GM12878 (cell line): ENCODE measurements around the gene VCL. TPM values are rescaled to one million over a fixed set of nuclear protein-coding genes. Genes with fewer than 3 reads are reported as not detected.

Experiments
- ATAC-seq: fragments of 200-7000 bp; cut with Tn5 transposase; 3 replicates; pipeline ENCODE4 v1.9.1; 2020; ENCODE audit warnings: mild to moderate bottlenecking, moderate library complexity
- BruUV-seq: library from RNA; stranded (reverse); fragments of 400-500 nt; replicated peaks from 2 replicates; lab custom pipeline; 2021; lab: Mats Ljungman, UMichigan
- CTCF ChIA-PET: fragments of 300-600 bp; sonication (Branson Sonifier 250); formaldehyde crosslinking; extraction: SDS; loops from one replicate; lab custom pipeline; 2021; ENCODE audit warnings: inconsistent platforms; lab: Yijun Ruan, JAX
- POLR2A ChIA-PET: fragments of 350-600 bp; formaldehyde crosslinking; extraction: SDS; loops from one replicate; lab custom pipeline; 2021; ENCODE audit warnings: inconsistent platforms; lab: Charles Lee
- RAD21 ChIA-PET: fragments of 300-600 bp; sonication (Branson Sonifier 250); formaldehyde crosslinking; loops from one replicate; lab custom pipeline; 2023; ENCODE audit warnings: antibody characterized with exemption; ENCODE audit not compliant: unreplicated experiment; lab: Charles Lee
- SMC1A ChIA-PET: fragments of 300-600 bp; sonication (Branson Sonifier 250); formaldehyde crosslinking; loops from one replicate; lab custom pipeline; 2023; ENCODE audit not compliant: unreplicated experiment, uncharacterized antibody; lab: Charles Lee
- DNase-seq: peaks from one replicate; pipeline ENCODE4 v3.0.0-alpha.2; 2011; ENCODE audit warnings: low read depth, low spot score
- FAIRE-seq: peaks from 3 replicates; lab custom pipeline; 2011; peaks lifted over from hg19 to GRCh38; lab: Jason Lieb, UNC
- H2AFZ ChIP-seq: 2 replicates; pipeline ENCODE4 v1.6.0; 2011; ENCODE audit warnings: low read depth, low read length, control low read depth; ENCODE audit not compliant: control insufficient read depth
- H3K27ac ChIP-seq: 2 replicates; pipeline ENCODE4 v1.5.1; 2011; ENCODE audit warnings: control low read depth; ENCODE audit not compliant: control insufficient read depth, insufficient read depth
- H3K27me3 ChIP-seq, 2 experiments: replicated peaks in 1 of 2; 2 replicates each; pipeline versions ENCODE4 v1.6.0 to v1.6.1; 2011; ENCODE audit warnings: low read length in 1 of 2; ENCODE audit not compliant: control insufficient read depth in 2 of 2, insufficient read depth in 2 of 2
- H3K36me3 ChIP-seq, 2 experiments: 2 replicates each; pipeline ENCODE4 v1.5.1; 2011; ENCODE audit warnings: low read length in 1 of 2; ENCODE audit not compliant: control insufficient read depth in 2 of 2, insufficient read depth in 2 of 2
- H3K4me1 ChIP-seq: 2 replicates; pipeline ENCODE4 v1.6.1; 2011; ENCODE audit warnings: mild to moderate bottlenecking, low read length, moderate library complexity, mixed read lengths; ENCODE audit not compliant: control insufficient read depth, insufficient read depth
- H3K4me2 ChIP-seq: 2 replicates; pipeline ENCODE4 v1.6.0; 2011; ENCODE audit warnings: control low read depth; ENCODE audit not compliant: control insufficient read depth, insufficient read depth
- H3K4me3 ChIP-seq: fragments of 200-600 bp; sonication (generic); 2 replicates; pipeline ENCODE4 v1.5.1; 2016
- H3K79me2 ChIP-seq: 2 replicates; pipeline ENCODE4 v1.6.0; 2011; ENCODE audit warnings: low read length; ENCODE audit not compliant: control insufficient read depth, insufficient read depth
- H3K9ac ChIP-seq: 2 replicates; pipeline ENCODE4 v1.8.0; 2011; ENCODE audit warnings: low read length, control low read depth, mixed read lengths; ENCODE audit not compliant: control insufficient read depth, insufficient read depth
- H3K9me3 ChIP-seq: replicated peaks from 3 replicates; pipeline ENCODE4 v1.5.1; 2011; ENCODE audit warnings: mild to moderate bottlenecking, low read length; ENCODE audit not compliant: control insufficient read depth, insufficient read depth
- H4K20me1 ChIP-seq: 2 replicates; pipeline ENCODE4 v1.6.0; 2011; ENCODE audit not compliant: control insufficient read depth, insufficient read depth
- ATF7 ChIP-seq: fragments of 450-650 bp; IDR thresholded peaks from 2 replicates; pipeline ENCODE4 v1.6.1; 2016; ENCODE audit warnings: low read depth, mild to moderate bottlenecking
- BCL11A ChIP-seq: IDR thresholded peaks from 2 replicates; pipeline ENCODE4 v1.6.1; 2011; ENCODE audit warnings: low read depth, low read length
- CEBPB ChIP-seq, 2 experiments: fragments of 150-350 bp in 1 of 2; IDR thresholded peaks; 2 replicates each; pipeline ENCODE4 v1.6.1; 2012 to 2014; ENCODE audit warnings: low read depth in 2 of 2, low read length in 2 of 2, borderline replicate concordance in 1 of 2, inconsistent platforms in 1 of 2
- CHD2 ChIP-seq: IDR thresholded peaks from 2 replicates; pipeline ENCODE4 v1.6.1; 2011; ENCODE audit warnings: low read depth, low read length, improper control_type of control experiment, borderline replicate concordance
- ETV6 ChIP-seq, 2 experiments: fragments of 450-650 bp in 1 of 2; IDR thresholded peaks in 1 of 2; conservative IDR thresholded peaks in 1 of 2; 2 replicates each; pipeline ENCODE4 v1.6.1; 2014; ENCODE audit warnings: antibody characterized with exemption in 1 of 2, borderline replicate concordance in 1 of 2, low read depth in 1 of 2, mild to moderate bottlenecking in 1 of 2, moderate library complexity in 1 of 2
- JUND ChIP-seq: IDR thresholded peaks from 2 replicates; pipeline ENCODE4 v1.6.1; 2012; ENCODE audit warnings: low read depth, mild to moderate bottlenecking, low read length, improper control_type of control experiment, moderate library complexity
- KDM1A ChIP-seq: fragments of 200-600 bp; sonication (generic); IDR thresholded peaks from 2 replicates; pipeline ENCODE4 v1.6.1; 2016; ENCODE audit warnings: borderline replicate concordance
- MTA2 ChIP-seq: fragments of 450-650 bp; IDR thresholded peaks from 2 replicates; pipeline ENCODE4 v1.6.1; 2016; ENCODE audit warnings: low read depth, mild to moderate bottlenecking, moderate library complexity
- POLR2A ChIP-seq: IDR thresholded peaks from 2 replicates; pipeline ENCODE4 v1.6.1; 2011; ENCODE audit warnings: low read depth, mild to moderate bottlenecking, low read length
- POLR2AphosphoS2 ChIP-seq: IDR thresholded peaks from 2 replicates; pipeline ENCODE4 v1.6.1; 2011; ENCODE audit warnings: low read depth, mild to moderate bottlenecking, low read length, improper control_type of control experiment, moderate library complexity
- SIN3A ChIP-seq: IDR thresholded peaks from 2 replicates; pipeline ENCODE4 v1.6.1; 2012; ENCODE audit warnings: low read depth, low read length, improper control_type of control experiment
- SUPT20H ChIP-seq: IDR thresholded peaks from 2 replicates; pipeline ENCODE4 v1.6.1; 2011; ENCODE audit warnings: low read depth, mild to moderate bottlenecking, low read length, moderate library complexity, borderline replicate concordance; ENCODE audit not compliant: control insufficient read depth
- TAF1 ChIP-seq: IDR thresholded peaks from 2 replicates; pipeline ENCODE4 v1.6.1; 2011; ENCODE audit warnings: mild to moderate bottlenecking, low read depth, low read length, borderline replicate concordance
- TARDBP ChIP-seq: IDR thresholded peaks from 2 replicates; pipeline ENCODE4 v1.6.1; 2016; ENCODE audit warnings: borderline replicate concordance
- TCF7 ChIP-seq: IDR thresholded peaks from 2 replicates; pipeline ENCODE4 v1.6.1; 2014; ENCODE audit warnings: antibody characterized with exemption, borderline replicate concordance
- WGBS: methylation state at CpG from one replicate; pipeline ENCODE4 v1.1.6; 2016; ENCODE audit warnings: low lambda C conversion rate; ENCODE audit not compliant: insufficient replicate concordance, insufficient coverage; ENCODE audit errors: missing lambda C conversion rate; 5-methylcytosine and 5-hydroxymethylcytosine counted together
- in situ Hi-C: fragments of 300-500 bp; cut with MboI; formaldehyde crosslinking; loops from 9 replicates; pipeline ENCODE4 v1.14.3; 2018; ENCODE audit warnings: mixed read lengths
- intact Hi-C: fragments of 100-400 bp; cut with micrococcal nuclease; formaldehyde crosslinking; loops from one replicate; pipeline ENCODE4 v1.14.2; 2022; ENCODE audit not compliant: unreplicated experiment
- polyA plus RNA-seq, 11 experiments: library from polyadenylated mRNA; depleted of rRNA in 4 of 11; unstranded in 6 of 11; stranded (reverse) in 5 of 11; fragments of >200 nt; fragmentation: Nextera tagmentation in 4 of 11; fragmentation: Illumina TruSeq in 1 of 11; extraction: Ambion mirVana in 4 of 11; extraction: Trizol in 1 of 11; gene quantifications; 1 replicate in 1 of 11; 2 replicates in 10 of 11; pipeline versions ENCODE4 v1.2.1 to v1.2.3, GENCODE V29; 2011 to 2016; ENCODE audit warnings: inconsistent platforms in 2 of 11, missing spikeins in 2 of 11, low read depth in 1 of 11
- total RNA-seq, 4 experiments: library from RNA; depleted of rRNA in 3 of 4; stranded (reverse); fragments of >200 nt in 3 of 4; fragmentation: Illumina TruSeq in 1 of 4; extraction: Trizol in 1 of 4; gene quantifications; 2 replicates each; pipeline versions ENCODE4 v1.2.1 to v1.2.3, GENCODE V29; 2013 to 2021
- TF ChIP-seq, protein P1 (sequence below): IDR thresholded peaks from 2 replicates; pipeline ENCODE4 v1.6.1; 2011; ENCODE audit warnings: borderline replicate concordance, low read depth, mild to moderate bottlenecking, moderate library complexity, mixed read lengths, low read length; ENCODE audit not compliant: insufficient read depth; ENCODE audit errors: extremely low read length
- TF ChIP-seq, protein P2 (sequence below): IDR thresholded peaks from 2 replicates; pipeline ENCODE4 v1.6.1; 2011; ENCODE audit warnings: mild to moderate bottlenecking, low read depth, low read length, moderate library complexity; ENCODE audit not compliant: insufficient replicate concordance

The VCL gene
- total and polyA plus RNA-seq, 10 of the 15 experiments (the other 5 are each of a cell fraction or from before 2014, with no cell fraction given) = 6.7 to 54.6 (median 24.3) TPM

DNA sequence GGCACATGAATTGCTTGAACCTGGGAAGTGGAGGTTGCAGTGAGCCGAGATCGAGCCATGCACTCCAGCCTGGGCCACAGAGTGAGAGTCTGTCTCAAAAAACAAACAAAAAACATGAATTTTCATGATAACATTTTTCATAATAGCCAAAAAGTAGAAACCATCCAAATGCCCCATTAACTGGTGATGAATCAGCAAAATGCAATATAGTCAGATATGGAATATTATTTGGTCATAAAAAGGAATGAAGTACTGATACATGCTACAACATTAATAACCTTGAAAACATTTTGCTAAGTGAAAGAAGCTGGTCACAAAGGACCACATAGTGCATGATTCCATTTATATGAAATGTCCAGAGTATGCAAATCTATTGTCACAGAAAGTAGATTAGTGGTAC, 24.5 kb upstream of the VCL start:
- Histone ChIP-seq H3K4me3 (no peak overlapping the region), H3K4me1 (peaks cover 9% of the 10 kb centered on the region), H3K9me3 (peaks cover 2% of the 10 kb centered on the region; the same call in 2 of the 3 replicates), H3K79me2 (no peaks in the 10 kb centered on the region), H3K4me2 (no peak overlapping the region), H3K36me3 (no peaks in the 10 kb centered on the region), H2AFZ (no peak overlapping the region), H3K27ac (no peak overlapping the region), H3K9ac (no peak overlapping the region), H4K20me1 (no peaks in the 10 kb centered on the region), H3K27me3 (no peaks in the 10 kb centered on the region)
- FAIRE-seq (no peak), ATAC-seq (no peak), DNase-seq (no peak)
- 95% methylated on average over 2 of the region's 2 CpGs for WGBS
- in situ Hi-C loops = no loop called here
- CTCF ChIA-PET = interaction anchor here (1.4 to 1.6 kb wide), 2 partner anchors 74 to 87 kb away, joined by 4 read pairs; no protein-coding TSS in a partner anchor
- TF ChIP-seq JUND (no peak), BCL11A (no peak), ETV6 (conservative IDR thresholded peaks at IDR 0.05 in 1 of 2, IDR thresholded peaks at IDR 0.05 in 1 of 2; ENCODE audit: borderline replicate concordance in 1 of 2, low read depth in 1 of 2) (no peak), POLR2A (no peak), SUPT20H (no peak), POLR2AphosphoS2 (no peak), SIN3A (no peak), ATF7 (no peak), MTA2 (no peak), TARDBP (no peak), CHD2 (no peak), KDM1A (no peak), TCF7 (no peak), TAF1 (no peak), CEBPB (IDR thresholded peaks at IDR 0.05; ENCODE audit: borderline replicate concordance in 1 of 2, low read depth in 2 of 2, low read length in 2 of 2) (no peak)
- TF ChIP-seq, protein P1, sequence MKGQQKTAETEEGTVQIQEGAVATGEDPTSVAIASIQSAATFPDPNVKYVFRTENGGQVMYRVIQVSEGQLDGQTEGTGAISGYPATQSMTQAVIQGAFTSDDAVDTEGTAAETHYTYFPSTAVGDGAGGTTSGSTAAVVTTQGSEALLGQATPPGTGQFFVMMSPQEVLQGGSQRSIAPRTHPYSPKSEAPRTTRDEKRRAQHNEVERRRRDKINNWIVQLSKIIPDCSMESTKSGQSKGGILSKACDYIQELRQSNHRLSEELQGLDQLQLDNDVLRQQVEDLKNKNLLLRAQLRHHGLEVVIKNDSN = no peak
- TF ChIP-seq, protein P2, sequence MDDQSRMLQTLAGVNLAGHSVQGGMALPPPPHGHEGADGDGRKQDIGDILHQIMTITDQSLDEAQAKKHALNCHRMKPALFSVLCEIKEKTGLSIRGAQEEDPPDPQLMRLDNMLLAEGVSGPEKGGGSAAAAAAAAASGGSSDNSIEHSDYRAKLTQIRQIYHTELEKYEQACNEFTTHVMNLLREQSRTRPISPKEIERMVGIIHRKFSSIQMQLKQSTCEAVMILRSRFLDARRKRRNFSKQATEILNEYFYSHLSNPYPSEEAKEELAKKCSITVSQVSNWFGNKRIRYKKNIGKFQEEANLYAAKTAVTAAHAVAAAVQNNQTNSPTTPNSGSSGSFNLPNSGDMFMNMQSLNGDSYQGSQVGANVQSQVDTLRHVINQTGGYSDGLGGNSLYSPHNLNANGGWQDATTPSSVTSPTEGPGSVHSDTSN = no peak
- no TSS peak for BruUV-seq
- SMC1A ChIA-PET = interaction anchor here (1.2 to 1.8 kb wide), 3 partner anchors 19 to 108 kb away, joined by 3 to 6 read pairs (median 6); no protein-coding TSS in a partner anchor
- RAD21 ChIA-PET = no interaction called here
- intact Hi-C loops = no loop called here
- POLR2A ChIA-PET = interaction anchor here (0.7 to 1.7 kb wide), 3 partner anchors 14 to 117 kb away, joined by 3 to 4 read pairs (median 3); no protein-coding TSS in a partner anchor
